ENCODE results near the gene PODXL.

The PODXL gene

GRCh38 chr7:131532570-131533091 lies 23.8 kb downstream of the PODXL start:
- H3K9me2 ChIP-seq (replicated peaks; ENCODE audit: insufficient read depth, low read length), result no peaks in the 10 kb centered on the region
- no peak overlapping the region for H3K4me3 ChIP-seq (ENCODE audit: low read length)
- no peak overlapping the region for H2AFZ ChIP-seq (ENCODE audit: low read length)
- TF ChIP-seq EZH2phosphoT487 (IDR thresholded peaks at IDR 0.05; ENCODE audit: low read length) (no peak), EZH2 (optimal IDR thresholded peaks at IDR 0.05; ENCODE audit: low read depth, low read length) (no peak)
- TF ChIP-seq, protein P1, sequence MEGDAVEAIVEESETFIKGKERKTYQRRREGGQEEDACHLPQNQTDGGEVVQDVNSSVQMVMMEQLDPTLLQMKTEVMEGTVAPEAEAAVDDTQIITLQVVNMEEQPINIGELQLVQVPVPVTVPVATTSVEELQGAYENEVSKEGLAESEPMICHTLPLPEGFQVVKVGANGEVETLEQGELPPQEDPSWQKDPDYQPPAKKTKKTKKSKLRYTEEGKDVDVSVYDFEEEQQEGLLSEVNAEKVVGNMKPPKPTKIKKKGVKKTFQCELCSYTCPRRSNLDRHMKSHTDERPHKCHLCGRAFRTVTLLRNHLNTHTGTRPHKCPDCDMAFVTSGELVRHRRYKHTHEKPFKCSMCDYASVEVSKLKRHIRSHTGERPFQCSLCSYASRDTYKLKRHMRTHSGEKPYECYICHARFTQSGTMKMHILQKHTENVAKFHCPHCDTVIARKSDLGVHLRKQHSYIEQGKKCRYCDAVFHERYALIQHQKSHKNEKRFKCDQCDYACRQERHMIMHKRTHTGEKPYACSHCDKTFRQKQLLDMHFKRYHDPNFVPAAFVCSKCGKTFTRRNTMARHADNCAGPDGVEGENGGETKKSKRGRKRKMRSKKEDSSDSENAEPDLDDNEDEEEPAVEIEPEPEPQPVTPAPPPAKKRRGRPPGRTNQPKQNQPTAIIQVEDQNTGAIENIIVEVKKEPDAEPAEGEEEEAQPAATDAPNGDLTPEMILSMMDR (IDR thresholded peaks at IDR 0.05; ENCODE audit: low read length), result no peak
- no peak overlapping the region for H3K4me2 ChIP-seq (ENCODE audit: low read depth, low read length)
- no peak overlapping the region for H3K9ac ChIP-seq (ENCODE audit: low read length)
- no peaks in the 10 kb centered on the region for H3K9me3 ChIP-seq (replicated peaks; ENCODE audit: insufficient read depth, low read length)
- no peak for DNase-seq
- H3K36me3 ChIP-seq (replicated peaks; ENCODE audit: insufficient read depth, low read length), result no peaks in the 10 kb centered on the region
- H3F3A ChIP-seq (ENCODE audit: insufficient read depth, low read length), result peaks cover 9% of the 10 kb centered on the region; the same call in 1 of the 2 replicates
- H3K27ac ChIP-seq (ENCODE audit: low read length), result no peak overlapping the region
- peaks cover 9% of the 10 kb centered on the region for H3K4me1 ChIP-seq (ENCODE audit: low read length)
- H3K79me2 ChIP-seq (ENCODE audit: low read length), result no peaks in the 10 kb centered on the region
- H3K27me3 ChIP-seq (replicated peaks; ENCODE audit: insufficient read depth, low read length), result no peaks in the 10 kb centered on the region
- no peaks in the 10 kb centered on the region for H4K20me1 ChIP-seq (ENCODE audit: insufficient read depth, low read length)

- Histone ChIP-seq H3K27me3 (replicated peaks; ENCODE audit: insufficient read depth, low read length) (no peaks in the 10 kb centered on the region), H2AFZ (ENCODE audit: low read length) (no peak overlapping the region), H3K4me3 (ENCODE audit: low read length) (no peak overlapping the region), H3K9me2 (replicated peaks; ENCODE audit: insufficient read depth, low read length) (no peaks in the 10 kb centered on the region), H3K9ac (ENCODE audit: low read length) (no peak overlapping the region), H3K27ac (ENCODE audit: low read length) (no peak overlapping the region), H3K4me2 (ENCODE audit: low read depth, low read length) (no peak overlapping the region), H3K79me2 (ENCODE audit: low read length) (no peaks in the 10 kb centered on the region), H3K4me1 (ENCODE audit: low read length) (peaks cover 18% of the 10 kb centered on the region), H3K36me3 (replicated peaks; ENCODE audit: insufficient read depth, low read length) (no peaks in the 10 kb centered on the region), H3F3A (ENCODE audit: insufficient read depth, low read length) (peaks cover 17% of the 10 kb centered on the region), H4K20me1 (ENCODE audit: insufficient read depth, low read length) (no peaks in the 10 kb centered on the region), H3K9me3 (replicated peaks; ENCODE audit: insufficient read depth, low read length) (no peaks in the 10 kb centered on the region)
- TF ChIP-seq EZH2 (optimal IDR thresholded peaks at IDR 0.05; ENCODE audit: low read depth, low read length), result no peak
- no peak for TF ChIP-seq EZH2phosphoT487 (IDR thresholded peaks at IDR 0.05; ENCODE audit: low read length)
- TF ChIP-seq, protein P1 (IDR thresholded peaks at IDR 0.05; ENCODE audit: low read length), result no peak
- DNase-seq, result no peak
These were observed 26.3 kb downstream of the PODXL start for GRCh38 chr7:131530137-131530536.

DNA sequence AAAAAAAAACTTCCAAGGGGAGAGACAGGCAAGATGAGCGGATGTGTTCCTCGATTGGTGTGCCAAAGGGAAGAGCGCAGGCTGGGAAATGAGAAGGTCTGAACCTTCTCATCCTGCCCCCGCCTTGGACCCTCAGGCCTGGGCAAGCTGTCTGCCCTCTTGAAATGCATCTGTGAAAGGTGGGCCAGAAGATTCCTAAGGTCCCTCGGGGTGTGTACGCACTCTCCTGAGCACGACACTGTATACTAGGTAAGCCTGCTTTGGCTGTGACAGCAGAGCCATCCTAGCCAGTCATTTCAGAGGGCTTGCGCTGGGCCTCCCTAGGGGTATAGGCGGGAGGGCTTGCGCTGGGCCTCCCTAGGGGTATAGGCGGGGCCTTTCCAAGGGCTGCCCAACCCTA lies 26.8 kb downstream of the PODXL start:
- H3K4me2 ChIP-seq (ENCODE audit: low read depth, low read length), result no peak overlapping the region
- peaks cover 17% of the 10 kb centered on the region for H3F3A ChIP-seq (ENCODE audit: insufficient read depth, low read length)
- H3K4me1 ChIP-seq (ENCODE audit: low read length), result peaks cover 18% of the 10 kb centered on the region
- H3K9ac ChIP-seq (ENCODE audit: low read length), result no peak overlapping the region
- H3K9me2 ChIP-seq (replicated peaks; ENCODE audit: insufficient read depth, low read length), result no peaks in the 10 kb centered on the region
- TF ChIP-seq EZH2phosphoT487 (IDR thresholded peaks at IDR 0.05; ENCODE audit: low read length) (no peak), EZH2 (optimal IDR thresholded peaks at IDR 0.05; ENCODE audit: low read depth, low read length) (no peak)
- TF ChIP-seq, protein P1 (IDR thresholded peaks at IDR 0.05; ENCODE audit: low read length), result no peak
- H3K36me3 ChIP-seq (replicated peaks; ENCODE audit: insufficient read depth, low read length), result no peaks in the 10 kb centered on the region
- H4K20me1 ChIP-seq (ENCODE audit: insufficient read depth, low read length), result no peaks in the 10 kb centered on the region
- H3K9me3 ChIP-seq (replicated peaks; ENCODE audit: insufficient read depth, low read length), result no peaks in the 10 kb centered on the region
- H3K4me3 ChIP-seq (ENCODE audit: low read length), result no peak overlapping the region
- no peak overlapping the region for H2AFZ ChIP-seq (ENCODE audit: low read length)
- H3K79me2 ChIP-seq (ENCODE audit: low read length), result no peaks in the 10 kb centered on the region
- DNase-seq, result no peak
- H3K27me3 ChIP-seq (replicated peaks; ENCODE audit: insufficient read depth, low read length), result no peaks in the 10 kb centered on the region
- no peak overlapping the region for H3K27ac ChIP-seq (ENCODE audit: low read length)

Data from MM.1S (cell line).